Measurements from ENCODE around the gene TLX2. TPM values are rescaled to one million over a fixed set of nuclear protein-coding genes. Genes with fewer than 3 reads are reported as not detected.

The TLX2 gene
- total and polyA plus RNA-seq, 2 donors (not counting 3 experiments of a cell fraction or from before 2014, with no cell fraction given): not detected

GRCh38 chr2:74493546-74493945, 20.7 kb upstream of the TLX2 start:
- Histone ChIP-seq H2AFZ (ENCODE audit: low read depth, low read length) (no peak overlapping the region), H3K4me2 (ENCODE audit: insufficient read depth, low read length) (no peak overlapping the region), H3K79me2 (ENCODE audit: control insufficient read depth, insufficient read depth, low read length) (no peaks in the 10 kb centered on the region), H3K27ac (ENCODE audit: insufficient read depth, low read depth, low read length) (no peak overlapping the region), H3K9me3 (replicated peaks; ENCODE audit: control insufficient read depth, insufficient read depth, low read length) (no peaks in the 10 kb centered on the region), H3K9ac (replicated peaks; ENCODE audit: extremely low read depth, insufficient read depth, low read length) (no peak overlapping the region), H4K20me1 (replicated peaks; ENCODE audit: control insufficient read depth, extremely low read depth, insufficient read depth, low read length) (no peaks in the 10 kb centered on the region), H3K27me3 (ENCODE audit: control insufficient read depth in 2 of 2, insufficient read depth in 2 of 2, low read length in 2 of 2) (peaks cover 10 to 16% of the 10 kb centered on the region in 2 experiments), H3K36me3 (ENCODE audit: control insufficient read depth in 2 of 2, extremely low read depth in 1 of 2, insufficient read depth in 2 of 2, low read length in 2 of 2) (peaks cover 3 to 14% of the 10 kb centered on the region in 2 experiments), H3K9me1 (replicated peaks; ENCODE audit: control insufficient read depth, extremely low read depth, insufficient read depth, low read length) (no peaks in the 10 kb centered on the region), H3K4me1 (ENCODE audit: control insufficient read depth, extremely low read depth, insufficient read depth, low read length) (peaks cover 13% of the 10 kb centered on the region), H3K4me3 (replicated peaks in 1 of 3; ENCODE audit: insufficient read depth in 1 of 3, low read depth in 1 of 3, low read length in 3 of 3) (no peak overlapping the region)
- FAIRE-seq (peak; percentile 63), DNase-seq (ENCODE audit: low read depth, low spot score) (no peak)
- ChIA-PET POLR2A (no interaction called here), CTCF (interaction anchor here (0.6 to 1.3 kb wide), 6 partner anchors 9 to 92 kb away, joined by 3 to 11 read pairs (median 4); partner anchors contain the start of genes CCDC142, INO80B and TTC31)
- BruUV-seq (replicated peaks): no TSS peak
- intact Hi-C loops (cut with micrococcal nuclease) (no loop called here), dilution Hi-C loops (cut with MboI; ENCODE audit: extremely low pct_ligation_motif_present, low sequenced_read_pairs) (no loop called here)
- TF ChIP-seq JUN (IDR thresholded peaks at IDR 0.05; ENCODE audit: borderline replicate concordance, insufficient read depth, insufficient read length, low read depth) (no peak), POLR2AphosphoS5 (IDR thresholded peaks at IDR 0.05; ENCODE audit: insufficient read depth, low read depth, low read length) (no peak), GATA2 (IDR thresholded peaks at IDR 0.05; ENCODE audit: insufficient read depth, insufficient read length, low read depth, low read length) (no peak), CTCF (IDR thresholded peaks at IDR 0.05; ENCODE audit: extremely low read depth in 1 of 2, insufficient read depth in 1 of 2, low read depth in 1 of 2, low read length in 2 of 2) (no peak), EZH2 (IDR thresholded peaks at IDR 0.05; ENCODE audit: borderline replicate concordance, low read depth, low read length, severe bottlenecking) (no peak), POLR2A (IDR thresholded peaks at IDR 0.05; ENCODE audit: low read depth, low read length) (no peak), FOS (IDR thresholded peaks at IDR 0.05; ENCODE audit: borderline replicate concordance, insufficient read depth, low read length) (no peak), MAX (IDR thresholded peaks at IDR 0.05; ENCODE audit: insufficient read depth, insufficient read length) (no peak), MYC (IDR thresholded peaks at IDR 0.05; ENCODE audit: low read depth, low read length) (no peak)
